DOHH2 (cell line): ENCODE measurements around the gene USP20.

ENCODE experiments used
- H3F3A ChIP-seq: fragments of 200-600 bp; sonication (generic), shearing (Covaris generic); 2 replicates; pipeline ENCODE4 v1.6.0; 2016; ENCODE audit warnings: antibody characterized with exemption, mild to moderate bottlenecking; ENCODE audit not compliant: control insufficient read depth, insufficient read depth
- H3K27ac ChIP-seq: fragments of 200-600 bp; sonication (generic); 2 replicates; pipeline ENCODE4 v1.5.1; 2014; ENCODE audit warnings: low read depth, mild to moderate bottlenecking, low read length, moderate library complexity
- H3K27me3 ChIP-seq: fragments of 200-600 bp; sonication (generic); 2 replicates; pipeline ENCODE4 v1.6.1; 2014; ENCODE audit warnings: mild to moderate bottlenecking, low read length, mixed read lengths; ENCODE audit not compliant: control insufficient read depth
- H3K36me3 ChIP-seq: fragments of 200-600 bp; sonication (generic); 2 replicates; pipeline ENCODE4 v1.6.1; 2014; ENCODE audit warnings: mild to moderate bottlenecking, low read length, moderate library complexity, mixed read lengths; ENCODE audit not compliant: control insufficient read depth
- H3K4me1 ChIP-seq: fragments of 200-600 bp; sonication (generic); 2 replicates; pipeline ENCODE4 v1.6.1; 2014; ENCODE audit warnings: mild to moderate bottlenecking, low read length, mixed read lengths; ENCODE audit not compliant: control insufficient read depth
- H3K4me2 ChIP-seq: fragments of 200-600 bp; sonication (generic); 2 replicates; pipeline ENCODE4 v1.6.0; 2014; ENCODE audit warnings: mild to moderate bottlenecking, low read length, moderate library complexity
- H3K4me3 ChIP-seq: fragments of 200-600 bp; sonication (generic); 2 replicates; pipeline ENCODE4 v1.5.1; 2014; ENCODE audit warnings: mild to moderate bottlenecking, low read length, mixed read lengths
- H3K79me2 ChIP-seq: fragments of 200-600 bp; sonication (generic); 2 replicates; pipeline ENCODE4 v1.6.1; 2014; ENCODE audit warnings: mild to moderate bottlenecking, low read length, mixed read lengths; ENCODE audit not compliant: control insufficient read depth
- H3K9me2 ChIP-seq: fragments of 200-600 bp; sonication (generic); replicated peaks from 2 replicates; pipeline ENCODE4 v1.6.1; 2014; ENCODE audit warnings: mild to moderate bottlenecking, low read length, mixed read lengths; ENCODE audit not compliant: control insufficient read depth
- H3K9me3 ChIP-seq: fragments of 200-600 bp; sonication (generic); 2 replicates; pipeline ENCODE4 v1.6.1; 2014; ENCODE audit warnings: antibody characterized with exemption, low read length, mixed read lengths; ENCODE audit not compliant: control insufficient read depth, insufficient read depth
- H4K20me1 ChIP-seq: fragments of 200-600 bp; sonication (generic); 2 replicates; pipeline ENCODE4 v1.6.0; 2014; ENCODE audit warnings: low read depth, mild to moderate bottlenecking, antibody characterized with exemption, low read length, moderate library complexity; ENCODE audit not compliant: control insufficient read depth, insufficient read depth
- CTCF ChIP-seq: fragments of 200-600 bp; sonication (generic); IDR thresholded peaks from one replicate; pipeline ENCODE4 v1.5.1; 2014; ENCODE audit warnings: antibody characterized with exemption, mild to moderate bottlenecking, low read depth, low read length; ENCODE audit not compliant: poor library complexity, severe bottlenecking
- EZH2phosphoT487 ChIP-seq: fragments of 200-600 bp; sonication (generic); IDR thresholded peaks from 2 replicates; pipeline ENCODE4 v1.6.1; 2017; ENCODE audit warnings: borderline replicate concordance, mild to moderate bottlenecking, antibody characterized with exemption, low read length, moderate library complexity, mixed read lengths

The USP20 gene

GRCh38 chr9:129865668-129866320 is 30.5 kb downstream of the USP20 start:
- Histone ChIP-seq H3K36me3 (peaks cover 13% of the 10 kb centered on the region; the same call in 1 of the 2 replicates), H3F3A (peaks cover 2% of the 10 kb centered on the region; the same call in 1 of the 2 replicates), H3K27me3 (no peaks in the 10 kb centered on the region), H3K4me3 (no peak overlapping the region), H3K27ac (no peak overlapping the region), H3K4me2 (no peak overlapping the region), H3K4me1 (peaks cover 18% of the 10 kb centered on the region), H4K20me1 (no peaks in the 10 kb centered on the region), H3K79me2 (no peaks in the 10 kb centered on the region), H3K9me2 (no peaks in the 10 kb centered on the region), H3K9me3 (no peaks in the 10 kb centered on the region)
- TF ChIP-seq EZH2phosphoT487 (no peak), CTCF (no peak)

- no peak overlapping the region for H3K27ac ChIP-seq
- H3K4me2 ChIP-seq, result no peak overlapping the region
Observed at GRCh38 chr9:129866394-129867135, 31.3 kb downstream of the USP20 start.

GRCh38 chr9:129867136-129868022 is 32.1 kb downstream of the USP20 start:
- H3F3A ChIP-seq, result peaks cover 2% of the 10 kb centered on the region; the same call in 1 of the 2 replicates
- H3K4me1 ChIP-seq, result peaks cover 18% of the 10 kb centered on the region
- no peak overlapping the region for H3K27ac ChIP-seq
- H3K4me3 ChIP-seq, result no peak overlapping the region
- H3K27me3 ChIP-seq, result no peaks in the 10 kb centered on the region
- no peaks in the 10 kb centered on the region for H3K9me2 ChIP-seq
- H3K36me3 ChIP-seq, result peaks cover 8% of the 10 kb centered on the region; the same call in 1 of the 2 replicates
- H3K4me2 ChIP-seq, result no peak overlapping the region
- no peaks in the 10 kb centered on the region for H3K9me3 ChIP-seq
- no peaks in the 10 kb centered on the region for H3K79me2 ChIP-seq
- H4K20me1 ChIP-seq, result no peaks in the 10 kb centered on the region
- TF ChIP-seq CTCF, result peak; percentile 58
- no peak for TF ChIP-seq EZH2phosphoT487

More at GRCh38 chr9:129866394-129867135, 31.3 kb downstream of the USP20 start:
- Histone ChIP-seq H3F3A (peaks cover 2% of the 10 kb centered on the region; the same call in 1 of the 2 replicates), H3K79me2 (no peaks in the 10 kb centered on the region), H3K4me1 (peaks cover 18% of the 10 kb centered on the region), H4K20me1 (no peaks in the 10 kb centered on the region), H3K27me3 (no peaks in the 10 kb centered on the region), H3K36me3 (peaks cover 9% of the 10 kb centered on the region; the same call in 1 of the 2 replicates), H3K9me3 (no peaks in the 10 kb centered on the region), H3K9me2 (no peaks in the 10 kb centered on the region), H3K4me3 (no peak overlapping the region)
- no peak for TF ChIP-seq EZH2phosphoT487
